Adrenal gland (tissue), 12 donors: ENCODE data around the gene WNT5B. TPM values are rescaled to one million over a fixed set of nuclear protein-coding genes. Genes with fewer than 3 reads are reported as not detected.

Experiments used
- DNase-seq, 7 donors: peaks; one replicate each; pipeline ENCODE4 v3.0.0-alpha.2; 2019 to 2020
- H3K27ac ChIP-seq, 5 donors: fragments of 200-600 bp; sonication (generic) in 4 of 5; 1 replicate in 3 of 5; 2 replicates in 2 of 5; pipeline versions ENCODE4 v1.5.1 to v1.8.0; 2016 to 2020; ENCODE audit warnings: mild to moderate bottlenecking in 1 of 5
- H3K27me3 ChIP-seq: fragments of 200-600 bp; 2 replicates; pipeline ENCODE4 v1.8.0; 2021
- H3K36me3 ChIP-seq, 2 donors: fragments of 200-600 bp; replicated peaks in 1 of 2; 1 replicate in 1 of 2; 2 replicates in 1 of 2; pipeline versions ENCODE4 v1.5.1 to v1.8.0; 2018 to 2022
- H3K4me1 ChIP-seq, 2 donors: fragments of 200-600 bp; replicated peaks in 1 of 2; 1 replicate in 1 of 2; 2 replicates in 1 of 2; pipeline versions ENCODE4 v1.5.1 to v1.8.0; 2018 to 2021
- H3K4me3 ChIP-seq, 4 donors: fragments of 200-600 bp; sonication (generic) in 3 of 4; one replicate each; pipeline ENCODE4 v1.5.1; 2016 to 2018
- H3K9me3 ChIP-seq, 3 donors: fragments of 200-600 bp; sonication (generic) in 1 of 3; replicated peaks in 1 of 3; 1 replicate in 2 of 3; 2 replicates in 1 of 3; pipeline versions ENCODE4 v1.5.1 to v1.8.0; 2016 to 2021
- POLR2A ChIP-seq, 2 donors: fragments of 450-650 bp; IDR thresholded peaks; one replicate each; pipeline ENCODE4 v1.6.1; 2017; ENCODE audit warnings: antibody characterized with exemption in 2 of 2, mild to moderate bottlenecking in 2 of 2, moderate library complexity in 1 of 2
- WGBS, 4 donors: extraction: QIAGEN DNeasy Blood & Tissue Kit in 2 of 4; methylation state at CpG; one replicate each; pipeline versions ENCODE4 v1.1.5 to v1.1.7; 2013 to 2017; 5-methylcytosine and 5-hydroxymethylcytosine counted together
- intact Hi-C, 2 donors: fragments of 100-400 bp; cut with DNase I; formaldehyde crosslinking; loops; one replicate each; pipeline versions ENCODE4 v1.14.1 to v1.15.0; 2022 to 2023
- polyA plus RNA-seq, 3 donors: library from polyadenylated mRNA; stranded (reverse); fragments of 200-250 nt in 2 of 3; fragments of 350-450 nt in 1 of 3; fragmentation: Illumina TruSeq in 1 of 3; extraction: RNeasy Lipid Tissue Mini Kit (QIAGEN cat#74804) in 1 of 3; gene quantifications; one replicate each; pipeline ENCODE4 v1.2.3, GENCODE V29; 2013 to 2014
- total RNA-seq, 9 donors: library from RNA; depleted of rRNA in 4 of 9; stranded (reverse); fragments of >200 nt in 4 of 9; fragments of 120-200 nt in 1 of 9; fragmentation: NEBNext Ultra II Directional in 1 of 9; extraction: Animal tissue kit (Norgen Biotek cat#: 25700) in 1 of 9; gene quantifications; one replicate each; pipeline versions ENCODE4 v1.1.0 to v1.2.4, GENCODE V29; 2013 to 2023
- TF ChIP-seq, protein P1 (sequence below), 6 experiments: fragments of 450-650 bp in 4 of 6; fragments of 200-600 bp in 2 of 6; sonication (generic) in 1 of 6; IDR thresholded peaks; 1 replicate in 5 of 6; 2 replicates in 1 of 6; pipeline versions ENCODE4 v1.5.1 to v1.8.0; 2016 to 2021; ENCODE audit warnings: antibody characterized with exemption in 6 of 6, mild to moderate bottlenecking in 2 of 6, moderate library complexity in 1 of 6
- donor health status: healthy with polysubstance abuse.
- donor health status: Bipolar disorder and iron deficiency.
- donor health status: DM: yes; HTN: yes; CAD: no.
- donor health status: DM: no; HTN: no; CAD: no.
- donor health status: DM: no; HTN: no; CAD: no.
- donor health status: DM: yes; HTN: yes; CAD: no.

Gene WNT5B
- total and polyA plus RNA-seq, 12 donors = 0.44 to 11.1 (median 1.6) TPM

DNA sequence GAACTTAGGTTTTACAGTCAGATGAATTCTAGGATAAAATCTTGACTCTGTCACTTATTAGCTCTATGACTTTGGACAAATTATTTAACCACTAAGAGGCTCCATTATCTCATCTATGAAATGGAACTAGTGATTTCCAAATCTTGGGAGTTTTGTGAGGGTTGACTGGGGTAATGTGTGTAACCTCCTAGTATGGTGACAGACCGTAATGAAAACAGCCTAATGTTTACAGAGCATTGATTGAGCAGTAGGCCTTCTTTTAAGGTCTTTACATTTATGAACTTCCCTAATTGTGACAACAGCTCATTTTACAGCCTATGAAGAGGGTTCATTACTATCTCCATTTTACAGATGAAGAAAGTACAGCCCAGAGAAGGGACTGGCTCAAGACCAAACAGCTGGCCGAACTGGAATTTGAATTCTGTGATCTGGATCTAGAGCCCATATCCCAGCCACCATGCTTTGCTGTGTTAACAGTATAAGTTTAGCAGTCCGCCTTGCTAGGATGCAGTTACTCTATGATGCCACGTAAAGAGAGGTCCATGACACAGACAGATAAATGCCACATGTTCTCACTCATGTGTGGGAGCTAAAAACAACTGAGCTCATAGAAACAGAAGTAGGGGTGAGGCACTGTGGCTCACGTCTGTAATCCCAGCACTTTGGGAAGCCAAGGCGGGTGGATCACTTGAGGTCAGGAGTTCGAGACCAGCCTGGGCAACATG, 25.6 kb upstream of the WNT5B start:
- H3K9me3 ChIP-seq = no peaks in the 10 kb centered on the region
- H3K27me3 ChIP-seq = no peaks in the 10 kb centered on the region
- H3K4me3 ChIP-seq = no peak overlapping the region
- WGBS, 4 donors = 73 to 91% (median 89%) methylated on average over 6 to 7 of the region's 7 CpGs
- no peak for TF ChIP-seq POLR2A (IDR thresholded peaks at IDR 0.05)
- TF ChIP-seq, protein P1, sequence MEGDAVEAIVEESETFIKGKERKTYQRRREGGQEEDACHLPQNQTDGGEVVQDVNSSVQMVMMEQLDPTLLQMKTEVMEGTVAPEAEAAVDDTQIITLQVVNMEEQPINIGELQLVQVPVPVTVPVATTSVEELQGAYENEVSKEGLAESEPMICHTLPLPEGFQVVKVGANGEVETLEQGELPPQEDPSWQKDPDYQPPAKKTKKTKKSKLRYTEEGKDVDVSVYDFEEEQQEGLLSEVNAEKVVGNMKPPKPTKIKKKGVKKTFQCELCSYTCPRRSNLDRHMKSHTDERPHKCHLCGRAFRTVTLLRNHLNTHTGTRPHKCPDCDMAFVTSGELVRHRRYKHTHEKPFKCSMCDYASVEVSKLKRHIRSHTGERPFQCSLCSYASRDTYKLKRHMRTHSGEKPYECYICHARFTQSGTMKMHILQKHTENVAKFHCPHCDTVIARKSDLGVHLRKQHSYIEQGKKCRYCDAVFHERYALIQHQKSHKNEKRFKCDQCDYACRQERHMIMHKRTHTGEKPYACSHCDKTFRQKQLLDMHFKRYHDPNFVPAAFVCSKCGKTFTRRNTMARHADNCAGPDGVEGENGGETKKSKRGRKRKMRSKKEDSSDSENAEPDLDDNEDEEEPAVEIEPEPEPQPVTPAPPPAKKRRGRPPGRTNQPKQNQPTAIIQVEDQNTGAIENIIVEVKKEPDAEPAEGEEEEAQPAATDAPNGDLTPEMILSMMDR (IDR thresholded peaks at IDR 0.05) = no peak
- peaks cover 8 to 20% of the 10 kb centered on the region in 2 donors for H3K4me1 ChIP-seq
- intact Hi-C loops = no loop called here
- H3K27ac ChIP-seq = no peak overlapping the region
- H3K36me3 ChIP-seq = no peaks in the 10 kb centered on the region
- no peak for DNase-seq

DNA sequence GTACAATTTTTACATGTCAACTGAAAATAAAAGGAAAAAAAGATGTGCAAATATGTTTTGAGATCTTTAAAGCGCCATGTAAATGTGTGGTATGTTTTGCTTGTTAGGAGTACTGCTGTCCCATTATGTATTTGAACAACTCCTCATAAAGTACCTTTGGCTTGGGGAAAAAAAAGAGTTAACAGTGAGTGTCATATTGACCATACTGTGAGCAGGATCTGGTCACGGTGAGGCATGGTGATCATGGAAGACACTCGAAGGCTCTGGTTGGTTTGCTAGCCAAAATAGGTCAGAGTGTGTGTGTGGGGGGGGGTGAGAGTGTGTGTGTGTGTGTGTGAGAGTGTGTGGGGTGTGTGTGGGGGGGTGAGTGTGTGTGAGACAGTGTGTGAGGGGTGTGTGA, 24.6 kb upstream of the WNT5B start:
- no peak for DNase-seq
- no peaks in the 10 kb centered on the region for H3K27me3 ChIP-seq
- peaks cover 8 to 21% of the 10 kb centered on the region in 2 donors for H3K4me1 ChIP-seq
- 59 to 69% (median 65%) methylated on average over 3 of the region's 3 CpGs for WGBS, 4 donors
- no peaks in the 10 kb centered on the region for H3K36me3 ChIP-seq
- intact Hi-C loops = no loop called here
- H3K4me3 ChIP-seq = no peak overlapping the region
- no peaks in the 10 kb centered on the region for H3K9me3 ChIP-seq
- TF ChIP-seq, protein P1 (IDR thresholded peaks at IDR 0.05) = no peak
- TF ChIP-seq POLR2A (IDR thresholded peaks at IDR 0.05) = no peak
- H3K27ac ChIP-seq = peak overlapping the region in 1 of 5 donors; percentile 97

DNA sequence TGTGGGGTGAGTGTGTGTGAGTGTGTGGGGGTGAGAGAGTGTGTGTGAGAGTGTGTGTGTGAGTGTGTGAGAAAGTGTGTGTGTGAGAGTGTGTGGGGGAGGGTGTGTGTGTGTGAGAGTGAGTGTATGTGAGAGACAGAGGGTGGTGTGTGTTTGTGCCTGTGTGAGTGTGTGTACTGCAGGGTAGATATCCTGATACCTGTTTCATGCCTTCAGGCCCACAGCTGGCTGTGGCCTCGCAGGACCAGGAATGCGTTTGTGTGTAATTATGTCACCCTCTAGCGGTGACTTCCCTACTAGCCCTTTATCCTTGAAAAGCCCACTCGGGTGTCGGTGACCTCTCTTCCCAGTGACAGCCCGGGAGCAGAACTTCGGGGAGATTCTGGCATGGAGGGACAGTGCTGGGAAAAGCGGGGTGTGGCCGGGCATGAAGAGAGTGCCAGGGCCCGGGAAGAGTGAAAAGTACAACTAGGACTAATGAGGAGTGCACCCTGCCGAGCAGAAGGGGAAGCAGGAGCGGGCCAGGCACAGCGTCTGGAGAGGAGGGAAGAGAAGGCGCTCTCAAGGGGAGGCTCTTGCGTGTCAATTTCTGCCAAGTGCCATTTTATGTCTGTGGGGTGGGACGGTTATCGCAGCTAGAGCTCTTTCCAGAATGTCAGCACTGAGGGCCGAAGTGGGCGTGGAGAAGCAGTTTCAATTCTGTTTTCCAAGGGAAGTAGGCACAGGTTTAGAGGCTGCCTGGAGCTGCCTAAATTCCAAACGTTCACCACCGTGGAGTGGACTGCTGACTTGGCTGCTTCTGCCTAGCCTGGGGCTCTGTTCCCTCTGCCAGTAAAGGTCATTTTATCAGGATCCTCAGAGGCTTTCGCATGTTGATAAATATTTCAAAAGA, 23.7 kb upstream of the WNT5B start:
- Histone ChIP-seq H3K9me3 (no peaks in the 10 kb centered on the region), H3K36me3 (no peaks in the 10 kb centered on the region), H3K27ac (peak overlapping the region; percentile 81 to 97 (median 92)), H3K27me3 (no peaks in the 10 kb centered on the region), H3K4me1 (peaks cover 8 to 21% of the 10 kb centered on the region in 2 donors), H3K4me3 (peak overlapping the region in 3 of 4 donors; percentile 24 to 56 (median 54))
- TF ChIP-seq, protein P1 (IDR thresholded peaks at IDR 0.05) = peak; percentile 69 to 90 (median 84)
- no peak for TF ChIP-seq POLR2A (IDR thresholded peaks at IDR 0.05)
- WGBS, 4 donors = 0 to 2% (median 1%) methylated on average over 19 to 22 of the region's 22 CpGs
- peak; percentile 80 to 92 (median 85) for DNase-seq
- intact Hi-C loops = no loop called here

DNA sequence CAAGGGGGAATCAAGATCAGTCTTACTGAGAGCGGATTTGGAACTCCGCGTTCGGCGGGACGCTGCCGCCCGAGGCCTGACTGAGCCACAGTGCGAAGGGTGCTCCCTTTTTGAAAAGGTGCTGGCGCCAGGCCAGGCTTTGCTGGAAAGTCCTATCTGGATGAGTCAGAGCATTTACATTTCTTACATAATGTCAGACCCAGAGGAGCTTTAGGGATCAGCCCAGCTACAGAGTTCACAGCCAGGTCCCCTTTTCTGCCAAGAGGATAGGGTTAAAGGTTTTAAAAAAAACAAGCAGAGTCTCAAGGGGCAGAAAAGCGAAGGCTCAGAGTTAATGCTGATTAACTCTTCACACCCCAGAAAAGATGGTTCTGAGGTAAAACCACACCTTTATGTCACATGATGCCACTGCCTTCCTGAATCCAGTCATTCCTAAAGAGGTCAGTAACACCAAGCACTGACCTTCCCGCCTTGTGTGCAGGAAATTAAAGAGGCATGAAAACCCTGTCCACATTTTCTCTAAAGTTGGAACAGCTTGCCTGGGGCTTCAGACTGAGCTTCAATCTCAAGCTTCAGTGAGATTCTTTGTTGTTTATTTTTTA, 22.9 kb upstream of the WNT5B start:
- TF ChIP-seq POLR2A (IDR thresholded peaks at IDR 0.05) = peak; percentile 51 to 79
- TF ChIP-seq, protein P1 (IDR thresholded peaks at IDR 0.05) = no peak
- intact Hi-C loops = no loop called here
- WGBS, 4 donors = 2 to 4% (median 4%) methylated on average over 4 to 12 of the region's 12 CpGs
- Histone ChIP-seq H3K36me3 (no peaks in the 10 kb centered on the region), H3K9me3 (no peaks in the 10 kb centered on the region), H3K27me3 (no peaks in the 10 kb centered on the region), H3K27ac (peak overlapping the region; percentile 81 to 97 (median 92)), H3K4me3 (peak overlapping the region in 2 of 4 donors; percentile 24 to 54), H3K4me1 (peaks cover 8 to 21% of the 10 kb centered on the region in 2 donors)
- DNase-seq = peak; percentile 90 to 97 (median 95)
